Subcutaneous abdominal adipose tissue (tissue), 5 donors: ENCODE results near the gene KIR2DL1.
"Not testable (repeated sequence)": the region's sequence is repeated elsewhere in the genome, so short reads cannot be mapped to it uniquely, and the experiment has no call there.

ENCODE experiments used
- H3K27ac ChIP-seq: one replicate; pipeline ENCODE4 v1.7.0; 2013; ENCODE audit warnings: low read depth, mild to moderate bottlenecking, inconsistent platforms, low read length, moderate library complexity
- H3K27me3 ChIP-seq, 5 donors: one replicate each; pipeline ENCODE4 v1.7.0; 2013; ENCODE audit warnings: low read length in 5 of 5, inconsistent platforms in 1 of 5; ENCODE audit not compliant: control insufficient read depth in 5 of 5, insufficient read depth in 4 of 5
- H3K36me3 ChIP-seq, 5 donors: one replicate each; pipeline ENCODE4 v1.7.0; 2013; ENCODE audit warnings: low read length in 5 of 5; ENCODE audit not compliant: control insufficient read depth in 5 of 5, insufficient read depth in 5 of 5
- H3K4me1 ChIP-seq, 5 donors: one replicate each; pipeline ENCODE4 v1.7.0; 2013; ENCODE audit warnings: low read length in 5 of 5, mild to moderate bottlenecking in 3 of 5, moderate library complexity in 1 of 5; ENCODE audit not compliant: control insufficient read depth in 5 of 5, insufficient read depth in 5 of 5
- H3K4me3 ChIP-seq, 5 donors: one replicate each; pipeline ENCODE4 v1.7.0; 2013; ENCODE audit warnings: low read length in 5 of 5, low read depth in 1 of 5
- H3K9ac ChIP-seq, 5 donors: one replicate each; pipeline ENCODE4 v1.7.0; 2013; ENCODE audit warnings: low read length in 5 of 5, mild to moderate bottlenecking in 4 of 5, moderate library complexity in 3 of 5
- H3K9me3 ChIP-seq, 5 donors: one replicate each; pipeline ENCODE4 v1.7.0; 2013; ENCODE audit warnings: low read length in 5 of 5; ENCODE audit not compliant: control insufficient read depth in 5 of 5
- donor health status: healthy.
- donor health status: healthy.
- donor health status: healthy.
- donor health status: healthy.
- donor health status: healthy.

KIR2DL1 gene

GRCh38 chr19:54771018-54771960, 1.7 kb downstream of the KIR2DL1 start:
- H3K36me3 ChIP-seq, H3K4me1 ChIP-seq, H3K9me3 ChIP-seq, H3K4me3 ChIP-seq, H3K9ac ChIP-seq, H3K27ac ChIP-seq, H3K27me3 ChIP-seq: not testable (repeated sequence)

- H3K27me3 ChIP-seq, H3K4me1 ChIP-seq, H3K9ac ChIP-seq, H3K36me3 ChIP-seq, H3K9me3 ChIP-seq, H3K27ac ChIP-seq, H3K4me3 ChIP-seq: not testable (repeated sequence)
Observed at GRCh38 chr19:54772666-54773065, 3.1 kb downstream of the KIR2DL1 start.

- not testable (repeated sequence) for H3K27me3 ChIP-seq, H3K36me3 ChIP-seq, H3K27ac ChIP-seq, H3K4me3 ChIP-seq, H3K9me3 ChIP-seq, H3K4me1 ChIP-seq, H3K9ac ChIP-seq
Observed at GRCh38 chr19:54775095-54775815, 5.7 kb downstream of the KIR2DL1 start.

- not testable (repeated sequence) for H3K27me3 ChIP-seq, H3K27ac ChIP-seq, H3K9ac ChIP-seq, H3K36me3 ChIP-seq, H3K9me3 ChIP-seq, H3K4me3 ChIP-seq, H3K4me1 ChIP-seq
Observed at GRCh38 chr19:54775830-54776229, 6.2 kb downstream of the KIR2DL1 start.

- H3K4me3 ChIP-seq, H3K9ac ChIP-seq, H3K27ac ChIP-seq, H3K9me3 ChIP-seq, H3K27me3 ChIP-seq, H3K36me3 ChIP-seq, H3K4me1 ChIP-seq: not testable (repeated sequence)
Observed at GRCh38 chr19:54777851-54778250, 8.3 kb downstream of the KIR2DL1 start.

GRCh38 chr19:54778896-54779295, 9.3 kb downstream of the KIR2DL1 start:
- not testable (repeated sequence) for H3K4me3 ChIP-seq, H3K27me3 ChIP-seq, H3K9ac ChIP-seq, H3K36me3 ChIP-seq, H3K4me1 ChIP-seq, H3K9me3 ChIP-seq, H3K27ac ChIP-seq

GRCh38 chr19:54782916-54783315, 13.3 kb downstream of the KIR2DL1 start:
- H3K9ac ChIP-seq, H3K36me3 ChIP-seq, H3K27ac ChIP-seq, H3K9me3 ChIP-seq, H3K4me3 ChIP-seq, H3K27me3 ChIP-seq, H3K4me1 ChIP-seq: not testable (repeated sequence)

- H3K27me3 ChIP-seq, H3K4me3 ChIP-seq, H3K36me3 ChIP-seq, H3K27ac ChIP-seq, H3K4me1 ChIP-seq, H3K9me3 ChIP-seq, H3K9ac ChIP-seq: not testable (repeated sequence)
Observed at GRCh38 chr19:54786091-54786723, 16.6 kb downstream of the KIR2DL1 start.

- not testable (repeated sequence) for H3K27ac ChIP-seq, H3K27me3 ChIP-seq, H3K9me3 ChIP-seq, H3K4me1 ChIP-seq, H3K9ac ChIP-seq, H3K4me3 ChIP-seq, H3K36me3 ChIP-seq
Observed at GRCh38 chr19:54788154-54788553, 18.6 kb downstream of the KIR2DL1 start.

GRCh38 chr19:54790711-54791110, 21.1 kb downstream of the KIR2DL1 start:
- peaks cover 0 to 2% (median 0%) of the 10 kb centered on the region in 5 donors for H3K27me3 ChIP-seq

More at GRCh38 chr19:54790711-54791110, 21.1 kb downstream of the KIR2DL1 start:
- H3K4me1 ChIP-seq, result peaks cover 0 to 6% (median 0%) of the 10 kb centered on the region in 5 donors
- no peak overlapping the region for H3K4me3 ChIP-seq
- no peak overlapping the region for H3K9ac ChIP-seq
- no peak overlapping the region for H3K27ac ChIP-seq
- no peaks in the 10 kb centered on the region for H3K36me3 ChIP-seq
- no peaks in the 10 kb centered on the region for H3K9me3 ChIP-seq
